ENCODE data around the gene LIN37.
"Not testable (repeated sequence)": the region's sequence is repeated elsewhere in the genome, so short reads cannot be mapped to it uniquely, and the experiment has no call there.

LIN37 gene

GRCh38 chr19:35719402-35720162 is 28.8 kb upstream of the LIN37 start:
- DNase-seq (ENCODE audit: extremely low read depth in 1 of 2, low read depth in 1 of 2), result no peak

- DNase-seq (ENCODE audit: extremely low read depth in 1 of 2, low read depth in 1 of 2), result no peak
These were observed 28.2 kb upstream of the LIN37 start for GRCh38 chr19:35720163-35720524.

- no peak for DNase-seq (ENCODE audit: extremely low read depth in 1 of 2, low read depth in 1 of 2)
These were observed 27.7 kb upstream of the LIN37 start for GRCh38 chr19:35720648-35721047.

- no peak for DNase-seq (ENCODE audit: extremely low read depth in 1 of 2, low read depth in 1 of 2)
These were observed 27.0 kb upstream of the LIN37 start for GRCh38 chr19:35721374-35721773.

- DNase-seq (ENCODE audit: extremely low read depth in 1 of 2, low read depth in 1 of 2), result no peak
These were observed 25.9 kb upstream of the LIN37 start for GRCh38 chr19:35722461-35722860.

GRCh38 chr19:35722897-35723296 is 25.5 kb upstream of the LIN37 start:
- DNase-seq (ENCODE audit: extremely low read depth in 1 of 2, low read depth in 1 of 2), result no peak

GRCh38 chr19:35723671-35724070 is 24.7 kb upstream of the LIN37 start:
- DNase-seq (ENCODE audit: extremely low read depth in 1 of 2, low read depth in 1 of 2), result no peak

- not testable (repeated sequence) for DNase-seq (ENCODE audit: extremely low read depth in 1 of 2, low read depth in 1 of 2)
These were observed 24.2 kb upstream of the LIN37 start for GRCh38 chr19:35724132-35724531.

GRCh38 chr19:35724560-35724959 is 23.8 kb upstream of the LIN37 start:
- DNase-seq (ENCODE audit: extremely low read depth in 1 of 2, low read depth in 1 of 2), result no peak

GRCh38 chr19:35725216-35725861 is 23.0 kb upstream of the LIN37 start:
- no peak for DNase-seq (ENCODE audit: extremely low read depth in 1 of 2, low read depth in 1 of 2)

GRCh38 chr19:35727053-35727955 is 21.1 kb upstream of the LIN37 start:
- DNase-seq (ENCODE audit: extremely low read depth in 1 of 2, low read depth in 1 of 2), result no peak

GRCh38 chr19:35727956-35728706 is 20.2 kb upstream of the LIN37 start:
- no peak for DNase-seq (ENCODE audit: extremely low read depth in 1 of 2, low read depth in 1 of 2)

- no peak for DNase-seq (ENCODE audit: extremely low read depth in 1 of 2, low read depth in 1 of 2)
These were observed 19.4 kb upstream of the LIN37 start for GRCh38 chr19:35729021-35729420.

- no peak for DNase-seq (ENCODE audit: extremely low read depth in 1 of 2, low read depth in 1 of 2)
These were observed 18.6 kb upstream of the LIN37 start for GRCh38 chr19:35729763-35730162.

- no peak for DNase-seq (ENCODE audit: extremely low read depth in 1 of 2, low read depth in 1 of 2)
These were observed 18.1 kb upstream of the LIN37 start for GRCh38 chr19:35730326-35730725.

GRCh38 chr19:35731353-35731752 is 17.0 kb upstream of the LIN37 start:
- no peak for DNase-seq (ENCODE audit: extremely low read depth in 1 of 2, low read depth in 1 of 2)

- DNase-seq (ENCODE audit: extremely low read depth in 1 of 2, low read depth in 1 of 2), result no peak
These were observed 16.5 kb upstream of the LIN37 start for GRCh38 chr19:35731779-35732405.

- DNase-seq (ENCODE audit: extremely low read depth in 1 of 2, low read depth in 1 of 2), result no peak
These were observed 15.7 kb upstream of the LIN37 start for GRCh38 chr19:35732540-35733179.

- no peak for DNase-seq (ENCODE audit: extremely low read depth in 1 of 2, low read depth in 1 of 2)
These were observed 14.9 kb upstream of the LIN37 start for GRCh38 chr19:35733180-35734125.
